Prostate gland (tissue), 2 donors: ENCODE measurements around the gene TBX4. TPM values are rescaled to one million over a fixed set of nuclear protein-coding genes. Genes with fewer than 3 reads are reported as not detected.

Source experiments
- DNase-seq: peaks from one replicate; pipeline ENCODE4 v3.0.0-alpha.2; 2019; ENCODE audit warnings: low spot score
- H3K27ac ChIP-seq, 2 donors: fragments of 200-600 bp; sonication (generic); 2 replicates each; pipeline ENCODE4 v1.5.1; 2017 to 2019
- H3K27me3 ChIP-seq: fragments of 200-600 bp; sonication (generic); replicated peaks from 2 replicates; pipeline ENCODE4 v1.5.1; 2019; ENCODE audit not compliant: insufficient read depth
- H3K36me3 ChIP-seq, 2 donors: fragments of 200-600 bp; sonication (generic); 1 replicate in 1 of 2; 2 replicates in 1 of 2; pipeline versions ENCODE4 v1.5.1 to v1.8.1; 2017 to 2019
- H3K4me1 ChIP-seq: fragments of 200-600 bp; sonication (generic); replicated peaks from 2 replicates; pipeline ENCODE4 v1.5.1; 2019
- H3K4me3 ChIP-seq, 2 donors: fragments of 200-600 bp; sonication (generic); 2 replicates each; pipeline ENCODE4 v1.5.1; 2017 to 2019
- H3K9me3 ChIP-seq: fragments of 200-600 bp; sonication (generic); 2 replicates; pipeline ENCODE4 v1.5.1; 2017
- POLR2A ChIP-seq: fragments of 450-650 bp; IDR thresholded peaks from one replicate; pipeline ENCODE4 v1.6.1; 2016; ENCODE audit warnings: antibody characterized with exemption, mild to moderate bottlenecking
- POLR2AphosphoS5 ChIP-seq: sonication (generic); formaldehyde crosslinking; IDR thresholded peaks from one replicate; pipeline ENCODE4 v1.6.1; 2017; ENCODE audit warnings: antibody characterized with exemption
- WGBS: methylation state at CpG from one replicate; pipeline ENCODE4 v1.1.5; 2018; 5-methylcytosine and 5-hydroxymethylcytosine counted together
- intact Hi-C: fragments of 100-400 bp; cut with DNase I; formaldehyde crosslinking; loops from one replicate; pipeline ENCODE4 v1.14.2; 2022
- total RNA-seq, 2 donors: library from RNA; depleted of rRNA; stranded (reverse); fragments of >200 nt; gene quantifications; one replicate each; pipeline ENCODE4 v1.1.0, GENCODE V29; 2016
- TF ChIP-seq, protein P1 (sequence below), 4 experiments: fragments of 200-600 bp in 2 of 4; fragments of 450-650 bp in 2 of 4; sonication (generic) in 2 of 4; IDR thresholded peaks; 1 replicate in 3 of 4; 2 replicates in 1 of 4; pipeline ENCODE4 v1.5.1; 2016 to 2019; ENCODE audit warnings: antibody characterized with exemption in 4 of 4, mild to moderate bottlenecking in 2 of 4, moderate library complexity in 2 of 4

Gene TBX4
- total RNA-seq, 2 donors from 2014 or later = 3.5 to 5.0 TPM

DNA sequence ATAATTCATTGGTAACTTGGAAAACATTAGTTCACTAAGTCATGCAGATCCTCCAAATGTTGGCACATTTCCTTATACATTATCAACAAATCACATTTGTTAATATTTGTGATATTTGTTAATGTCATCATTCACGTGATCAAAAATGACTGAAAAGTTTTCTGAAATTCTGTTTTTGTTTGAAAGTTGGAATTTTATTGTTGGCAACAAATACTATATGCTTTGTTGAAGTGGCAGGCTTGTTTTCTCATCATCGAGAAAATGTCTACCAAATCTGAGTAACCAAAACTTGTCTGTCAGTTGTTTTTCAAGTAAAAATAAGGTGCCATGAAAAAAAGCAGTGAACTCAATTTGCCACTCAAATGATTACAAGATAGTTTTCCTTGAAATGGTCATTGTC lies 75.9 kb downstream of the TBX4 start:
- no peaks in the 10 kb centered on the region for H3K9me3 ChIP-seq
- intact Hi-C loops = no loop called here
- H3K4me1 ChIP-seq = no peaks in the 10 kb centered on the region
- no peaks in the 10 kb centered on the region for H3K27me3 ChIP-seq
- no peaks in the 10 kb centered on the region for H3K36me3 ChIP-seq
- 91% methylated on average over 2 of the region's 2 CpGs for WGBS
- no peak for DNase-seq
- TF ChIP-seq POLR2A (no peak), POLR2AphosphoS5 (no peak)
- TF ChIP-seq, protein P1, sequence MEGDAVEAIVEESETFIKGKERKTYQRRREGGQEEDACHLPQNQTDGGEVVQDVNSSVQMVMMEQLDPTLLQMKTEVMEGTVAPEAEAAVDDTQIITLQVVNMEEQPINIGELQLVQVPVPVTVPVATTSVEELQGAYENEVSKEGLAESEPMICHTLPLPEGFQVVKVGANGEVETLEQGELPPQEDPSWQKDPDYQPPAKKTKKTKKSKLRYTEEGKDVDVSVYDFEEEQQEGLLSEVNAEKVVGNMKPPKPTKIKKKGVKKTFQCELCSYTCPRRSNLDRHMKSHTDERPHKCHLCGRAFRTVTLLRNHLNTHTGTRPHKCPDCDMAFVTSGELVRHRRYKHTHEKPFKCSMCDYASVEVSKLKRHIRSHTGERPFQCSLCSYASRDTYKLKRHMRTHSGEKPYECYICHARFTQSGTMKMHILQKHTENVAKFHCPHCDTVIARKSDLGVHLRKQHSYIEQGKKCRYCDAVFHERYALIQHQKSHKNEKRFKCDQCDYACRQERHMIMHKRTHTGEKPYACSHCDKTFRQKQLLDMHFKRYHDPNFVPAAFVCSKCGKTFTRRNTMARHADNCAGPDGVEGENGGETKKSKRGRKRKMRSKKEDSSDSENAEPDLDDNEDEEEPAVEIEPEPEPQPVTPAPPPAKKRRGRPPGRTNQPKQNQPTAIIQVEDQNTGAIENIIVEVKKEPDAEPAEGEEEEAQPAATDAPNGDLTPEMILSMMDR (IDR thresholded peaks at IDR 0.05) = no peak
- no peak overlapping the region for H3K27ac ChIP-seq
- H3K4me3 ChIP-seq = no peak overlapping the region

DNA sequence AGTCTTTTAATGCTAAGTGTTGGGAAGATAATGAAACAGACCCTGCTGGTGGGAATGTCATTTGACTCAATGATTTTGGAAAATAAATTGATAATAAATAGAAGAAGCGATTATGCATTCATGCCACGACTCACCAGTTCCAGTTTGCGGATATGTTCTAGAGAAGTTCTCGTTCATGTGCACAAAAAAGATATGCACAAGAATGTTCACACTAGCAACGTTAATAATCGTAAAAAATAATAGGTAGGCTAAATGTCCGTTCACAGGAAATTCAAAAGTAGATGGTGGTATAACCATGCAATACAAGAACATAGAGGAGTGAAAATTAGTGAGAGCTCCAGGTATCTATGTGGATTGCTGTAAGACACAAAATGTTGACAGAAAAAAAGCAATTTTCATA lies 79.0 kb downstream of the TBX4 start:
- no peak for DNase-seq
- Histone ChIP-seq H3K9me3 (no peaks in the 10 kb centered on the region), H3K27ac (no peak overlapping the region), H3K27me3 (no peaks in the 10 kb centered on the region), H3K36me3 (no peaks in the 10 kb centered on the region), H3K4me3 (no peak overlapping the region), H3K4me1 (no peaks in the 10 kb centered on the region)
- intact Hi-C loops = no loop called here
- no peak for TF ChIP-seq POLR2A
- TF ChIP-seq, protein P1 (IDR thresholded peaks at IDR 0.05) = no peak
- WGBS = 79% methylated on average over 7 of the region's 7 CpGs

DNA sequence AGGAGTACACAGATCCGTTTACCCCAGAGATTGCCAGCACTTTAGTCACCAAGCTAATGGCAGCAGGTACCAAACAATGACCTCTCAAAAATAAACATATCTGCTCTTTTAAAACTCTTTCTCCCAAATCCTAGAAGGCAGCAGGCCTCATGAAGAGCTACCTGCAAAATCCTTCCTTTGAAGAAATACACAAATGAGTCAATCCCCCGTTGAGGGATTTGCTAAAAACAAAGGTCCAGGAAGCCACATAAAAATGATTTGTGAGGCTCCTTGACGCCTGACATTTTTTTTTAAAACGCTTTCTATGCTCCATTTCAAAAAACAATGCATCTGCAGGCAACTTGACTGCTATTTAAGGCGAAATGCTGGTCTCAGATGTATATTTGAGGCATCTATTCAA lies 80.6 kb downstream of the TBX4 start:
- Histone ChIP-seq H3K4me1 (no peaks in the 10 kb centered on the region), H3K27me3 (no peaks in the 10 kb centered on the region), H3K27ac (no peak overlapping the region), H3K36me3 (no peaks in the 10 kb centered on the region), H3K4me3 (no peak overlapping the region), H3K9me3 (no peaks in the 10 kb centered on the region)
- intact Hi-C loops = no loop called here
- DNase-seq = no peak
- 41% methylated on average over 5 of the region's 5 CpGs for WGBS
- TF ChIP-seq, protein P1 (IDR thresholded peaks at IDR 0.05) = no peak
- TF ChIP-seq POLR2AphosphoS5 (no peak), POLR2A (no peak)

DNA sequence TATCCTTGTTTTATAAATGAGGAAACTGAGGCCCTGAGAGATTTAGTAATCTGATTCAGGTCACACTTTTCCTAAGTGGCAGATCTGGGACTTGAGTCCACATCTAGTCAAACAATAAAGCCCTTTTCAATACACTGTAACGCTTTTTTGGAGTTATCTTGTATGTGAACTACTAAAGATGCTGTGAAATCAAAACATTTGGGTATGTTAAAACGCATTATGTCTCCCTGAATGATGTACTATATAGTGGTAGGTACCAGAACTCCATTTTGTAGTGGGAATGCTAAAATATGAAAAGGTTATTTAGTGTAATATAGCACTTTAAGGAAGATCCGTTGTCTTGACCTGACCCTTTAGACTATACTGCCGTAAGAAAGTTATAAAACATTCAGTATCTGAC lies 81.6 kb downstream of the TBX4 start:
- 91% methylated on average over 4 of the region's 4 CpGs for WGBS
- no peak for DNase-seq
- Histone ChIP-seq H3K27ac (no peak overlapping the region), H3K36me3 (no peaks in the 10 kb centered on the region), H3K27me3 (no peaks in the 10 kb centered on the region), H3K4me1 (no peaks in the 10 kb centered on the region), H3K9me3 (no peaks in the 10 kb centered on the region), H3K4me3 (no peak overlapping the region)
- intact Hi-C loops = no loop called here
- TF ChIP-seq POLR2AphosphoS5 = no peak
- TF ChIP-seq POLR2A = no peak
- TF ChIP-seq, protein P1 (IDR thresholded peaks at IDR 0.05) = no peak

DNA sequence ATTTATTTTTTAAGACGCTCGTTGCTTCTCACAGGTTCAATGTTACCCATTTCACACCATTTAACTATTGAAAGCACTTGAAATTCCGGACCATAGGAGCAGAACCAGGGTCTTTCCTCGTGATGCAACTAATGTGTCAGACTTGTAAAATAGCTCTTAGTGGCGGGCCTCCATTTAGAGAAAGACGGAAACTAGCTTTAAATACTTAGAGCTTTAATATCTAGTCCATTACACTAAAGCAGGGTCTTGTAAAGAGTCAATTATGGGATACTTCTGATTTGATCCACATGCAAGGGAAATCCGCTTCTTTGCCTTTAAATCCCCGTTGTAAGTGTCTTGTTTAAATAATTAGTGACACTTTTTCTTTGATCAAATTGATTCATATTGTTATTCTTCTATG lies 82.2 kb downstream of the TBX4 start:
- no peaks in the 10 kb centered on the region for H3K36me3 ChIP-seq
- intact Hi-C loops = no loop called here
- no peaks in the 10 kb centered on the region for H3K27me3 ChIP-seq
- TF ChIP-seq POLR2AphosphoS5 (no peak), POLR2A (no peak)
- TF ChIP-seq, protein P1 (IDR thresholded peaks at IDR 0.05) = no peak
- DNase-seq = no peak
- no peaks in the 10 kb centered on the region for H3K9me3 ChIP-seq
- no peaks in the 10 kb centered on the region for H3K4me1 ChIP-seq
- 84% methylated on average over 8 of the region's 8 CpGs for WGBS
- no peak overlapping the region for H3K27ac ChIP-seq
- no peak overlapping the region for H3K4me3 ChIP-seq

Other genes with a start within 250 kb of the TBX4 start
- 10 to 100 TPM in 1 of 2 donors, 1 to 10 TPM in 1; 9.2 to 34.1 TPM for gene TBX2, start 52.6 kb upstream of the TBX4 start, total RNA-seq
- 1 to 10 TPM in 1 of 2 donors, not detected in 1; 2.1 TPM for gene NACA2, start 138.8 kb downstream of the TBX4 start, total RNA-seq